HG03095 (cell line): Measurements from ENCODE around the gene ANXA4.
"Not testable (repeated sequence)": the region's sequence is repeated elsewhere in the genome, so short reads cannot be mapped to it uniquely, and the experiment has no call there.

Source experiments
- ATAC-seq: cut with Tn5 transposase; IDR thresholded peaks from one replicate; pipeline ENCODE4 v1.9.1; 2021; ENCODE audit warnings: moderate library complexity; ENCODE audit not compliant: unreplicated experiment

Gene ANXA4

GRCh38 chr2:69720404-69720803, 21.5 kb upstream of the ANXA4 start:
- ATAC-seq = no peak

- no peak for ATAC-seq
Observed at GRCh38 chr2:69721022-69721421, 20.9 kb upstream of the ANXA4 start.

GRCh38 chr2:69723791-69724190, 18.1 kb upstream of the ANXA4 start:
- no peak for ATAC-seq

- peak; percentile 74 for ATAC-seq
Observed at GRCh38 chr2:69724540-69725159, 17.3 kb upstream of the ANXA4 start.

GRCh38 chr2:69725706-69726360, 16.1 kb upstream of the ANXA4 start:
- no peak for ATAC-seq

GRCh38 chr2:69729266-69729665, 12.7 kb upstream of the ANXA4 start:
- no peak for ATAC-seq

GRCh38 chr2:69729781-69730180, 12.2 kb upstream of the ANXA4 start:
- no peak for ATAC-seq

GRCh38 chr2:69731147-69731970, 10.6 kb upstream of the ANXA4 start:
- no peak for ATAC-seq

GRCh38 chr2:69733342-69734034, 8.4 kb upstream of the ANXA4 start:
- ATAC-seq = no peak

- no peak for ATAC-seq
Observed at GRCh38 chr2:69734035-69734611, 7.8 kb upstream of the ANXA4 start.

- no peak for ATAC-seq
Observed at GRCh38 chr2:69734854-69735544, 6.9 kb upstream of the ANXA4 start.

GRCh38 chr2:69735686-69736085, 6.2 kb upstream of the ANXA4 start:
- no peak for ATAC-seq

- not testable (repeated sequence) for ATAC-seq
Observed at GRCh38 chr2:69738149-69738548, 3.8 kb upstream of the ANXA4 start.

GRCh38 chr2:69740502-69740951, 1.4 kb upstream of the ANXA4 start:
- ATAC-seq = no peak

GRCh38 chr2:69741229-69741574, 732 bp upstream of the ANXA4 start:
- ATAC-seq = peak; percentile 22

GRCh38 chr2:69742322-69742952, 503 bp downstream of the ANXA4 start:
- peak; percentile 6 for ATAC-seq

GRCh38 chr2:69743847-69744264, 1.9 kb downstream of the ANXA4 start:
- no peak for ATAC-seq

- no peak for ATAC-seq
Observed at GRCh38 chr2:69744456-69744855, 2.5 kb downstream of the ANXA4 start.

- no peak for ATAC-seq
Observed at GRCh38 chr2:69745035-69745434, 3.1 kb downstream of the ANXA4 start.

GRCh38 chr2:69750246-69750645, 8.3 kb downstream of the ANXA4 start:
- no peak for ATAC-seq
